Loucy (cell line): ENCODE measurements around the gene SLC46A2.

Source experiments
- EZH2phosphoT487 ChIP-seq: fragments of 200-600 bp; IDR thresholded peaks from 2 replicates; pipeline ENCODE4 v1.6.1; 2018; ENCODE audit warnings: antibody characterized with exemption, mild to moderate bottlenecking, moderate library complexity, borderline replicate concordance
- TF ChIP-seq, protein P1 (sequence below): fragments of 200-600 bp; sonication (generic); conservative IDR thresholded peaks from 2 replicates; pipeline ENCODE4 v1.5.1; 2014; ENCODE audit warnings: mild to moderate bottlenecking, antibody characterized with exemption, low read length

DNA sequence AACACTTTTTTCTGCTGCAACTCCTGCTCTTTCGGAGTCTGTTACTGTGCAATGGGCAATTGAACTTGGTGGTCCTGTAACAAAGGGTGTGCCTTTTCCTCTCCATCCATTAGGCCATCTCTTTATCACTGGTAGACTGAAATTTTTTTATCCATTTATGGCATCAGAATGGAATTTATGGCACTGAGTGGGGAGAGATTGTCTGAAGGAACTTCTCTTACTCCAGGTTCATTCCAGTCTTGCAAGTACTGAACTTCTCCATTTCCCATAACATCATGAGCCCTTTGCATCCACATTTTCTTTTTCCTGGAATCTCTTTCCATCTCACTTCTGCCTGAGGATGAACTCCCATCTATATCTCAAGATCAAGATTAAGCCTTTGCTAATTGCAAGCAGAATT lies 10.0 kb downstream of the SLC46A2 start:
- TF ChIP-seq, protein P1, sequence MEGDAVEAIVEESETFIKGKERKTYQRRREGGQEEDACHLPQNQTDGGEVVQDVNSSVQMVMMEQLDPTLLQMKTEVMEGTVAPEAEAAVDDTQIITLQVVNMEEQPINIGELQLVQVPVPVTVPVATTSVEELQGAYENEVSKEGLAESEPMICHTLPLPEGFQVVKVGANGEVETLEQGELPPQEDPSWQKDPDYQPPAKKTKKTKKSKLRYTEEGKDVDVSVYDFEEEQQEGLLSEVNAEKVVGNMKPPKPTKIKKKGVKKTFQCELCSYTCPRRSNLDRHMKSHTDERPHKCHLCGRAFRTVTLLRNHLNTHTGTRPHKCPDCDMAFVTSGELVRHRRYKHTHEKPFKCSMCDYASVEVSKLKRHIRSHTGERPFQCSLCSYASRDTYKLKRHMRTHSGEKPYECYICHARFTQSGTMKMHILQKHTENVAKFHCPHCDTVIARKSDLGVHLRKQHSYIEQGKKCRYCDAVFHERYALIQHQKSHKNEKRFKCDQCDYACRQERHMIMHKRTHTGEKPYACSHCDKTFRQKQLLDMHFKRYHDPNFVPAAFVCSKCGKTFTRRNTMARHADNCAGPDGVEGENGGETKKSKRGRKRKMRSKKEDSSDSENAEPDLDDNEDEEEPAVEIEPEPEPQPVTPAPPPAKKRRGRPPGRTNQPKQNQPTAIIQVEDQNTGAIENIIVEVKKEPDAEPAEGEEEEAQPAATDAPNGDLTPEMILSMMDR, result no peak
- no peak for TF ChIP-seq EZH2phosphoT487
